GM13976 (cell line): Measurements from ENCODE around the gene NKTR.

Experiments used
- DNase-seq: peaks from one replicate; pipeline ENCODE4 v3.0.0; 2012; ENCODE audit warnings: low spot score
- CTCF ChIP-seq: IDR thresholded peaks from 2 replicates; pipeline ENCODE4 v1.5.1; 2012; ENCODE audit warnings: borderline replicate concordance, mild to moderate bottlenecking; ENCODE audit not compliant: insufficient read depth; ENCODE audit errors: extremely low read depth, missing control alignments, control extremely low read depth
- in situ Hi-C: fragments of 300-500 bp; cut with MboI; formaldehyde crosslinking; loops from one replicate; pipeline ENCODE4 v1.12.0; 2022; ENCODE audit warnings: low sequenced_read_pairs, mixed read lengths, inconsistent platforms; ENCODE audit not compliant: unreplicated experiment

The NKTR gene

GRCh38 chr3:42683875-42684598, 83.6 kb downstream of the NKTR start:
- TF ChIP-seq CTCF: no peak
- no peak for DNase-seq
- in situ Hi-C loops: no loop called here

- DNase-seq: no peak
- in situ Hi-C loops: no loop called here
- no peak for TF ChIP-seq CTCF
Measured at GRCh38 chr3:42684632-42685362, 84.3 kb downstream of the NKTR start.

- in situ Hi-C loops: no loop called here
- DNase-seq: no peak
Measured at GRCh38 chr3:42685363-42685881, 84.9 kb downstream of the NKTR start, which contains the start of gene KLHL40. Gene KLHL40, plus strand, starts transcription at chr3:42685537. Its CDS starts 82 bp downstream, at chr3:42685619.

GRCh38 chr3:42685891-42686820, 85.7 kb downstream of the NKTR start:
- in situ Hi-C loops: no loop called here
- DNase-seq: no peak
- TF ChIP-seq CTCF: no peak

More at GRCh38 chr3:42685363-42685881, 84.9 kb downstream of the NKTR start, which contains the start of gene KLHL40:
- TF ChIP-seq CTCF: no peak

GRCh38 chr3:42686832-42687650, 86.6 kb downstream of the NKTR start:
- DNase-seq: no peak
- in situ Hi-C loops: no loop called here
- TF ChIP-seq CTCF: no peak
